Loucy (cell line): ENCODE measurements around the gene METTL18.

Experiments used
- CTCF ChIP-seq: fragments of 200-600 bp; sonication (generic); conservative IDR thresholded peaks from 2 replicates; pipeline ENCODE4 v1.5.1; 2014; ENCODE audit warnings: mild to moderate bottlenecking, antibody characterized with exemption, low read length
- EZH2phosphoT487 ChIP-seq: fragments of 200-600 bp; IDR thresholded peaks from 2 replicates; pipeline ENCODE4 v1.6.1; 2018; ENCODE audit warnings: antibody characterized with exemption, mild to moderate bottlenecking, moderate library complexity, borderline replicate concordance

GRCh38 chr1:169838942-169839341, 44.2 kb upstream of the METTL18 start:
- TF ChIP-seq CTCF: no peak
- no peak for TF ChIP-seq EZH2phosphoT487
